Measurements from ENCODE around the gene C2CD2. TPM values are rescaled to one million over a fixed set of nuclear protein-coding genes. Genes with fewer than 3 reads are reported as not detected.

C2CD2 gene
- total and polyA plus RNA-seq, 2 donors (not counting 3 experiments of a cell fraction or from before 2014, with no cell fraction given) = 32.6 to 41.2 TPM

- Histone ChIP-seq H2AFZ (ENCODE audit: low read depth, low read length) (no peak overlapping the region), H3K36me3 (ENCODE audit: control insufficient read depth in 2 of 2, extremely low read depth in 1 of 2, insufficient read depth in 2 of 2, low read length in 2 of 2) (no peaks in the 10 kb centered on the region), H3K9me3 (replicated peaks; ENCODE audit: control insufficient read depth, insufficient read depth, low read length) (no peaks in the 10 kb centered on the region), H3K9me1 (replicated peaks; ENCODE audit: control insufficient read depth, extremely low read depth, insufficient read depth, low read length) (no peaks in the 10 kb centered on the region), H4K20me1 (replicated peaks; ENCODE audit: control insufficient read depth, extremely low read depth, insufficient read depth, low read length) (no peaks in the 10 kb centered on the region), H3K4me1 (ENCODE audit: control insufficient read depth, extremely low read depth, insufficient read depth, low read length) (no peaks in the 10 kb centered on the region), H3K4me3 (replicated peaks in 1 of 3; ENCODE audit: insufficient read depth in 1 of 3, low read depth in 1 of 3, low read length in 3 of 3) (no peak overlapping the region), H3K9ac (replicated peaks; ENCODE audit: extremely low read depth, insufficient read depth, low read length) (no peak overlapping the region), H3K27ac (ENCODE audit: insufficient read depth, low read depth, low read length) (no peak overlapping the region), H3K4me2 (ENCODE audit: insufficient read depth, low read length) (no peak overlapping the region), H3K27me3 (ENCODE audit: control insufficient read depth in 2 of 2, insufficient read depth in 2 of 2, low read length in 2 of 2) (no peaks in the 10 kb centered on the region), H3K79me2 (ENCODE audit: control insufficient read depth, insufficient read depth, low read length) (no peaks in the 10 kb centered on the region)
- ChIA-PET POLR2A (no interaction called here), CTCF (no interaction called here)
- FAIRE-seq (no peak), DNase-seq (ENCODE audit: low read depth, low spot score) (no peak)
- TF ChIP-seq GATA2 (IDR thresholded peaks at IDR 0.05; ENCODE audit: insufficient read depth, insufficient read length, low read depth, low read length) = no peak
- no peak for TF ChIP-seq POLR2AphosphoS5 (IDR thresholded peaks at IDR 0.05; ENCODE audit: insufficient read depth, low read depth, low read length)
- no peak for TF ChIP-seq MYC (IDR thresholded peaks at IDR 0.05; ENCODE audit: low read depth, low read length)
- no peak for TF ChIP-seq FOS (IDR thresholded peaks at IDR 0.05; ENCODE audit: borderline replicate concordance, insufficient read depth, low read length)
- no peak for TF ChIP-seq MAX (IDR thresholded peaks at IDR 0.05; ENCODE audit: insufficient read depth, insufficient read length)
- no peak for TF ChIP-seq CTCF (IDR thresholded peaks at IDR 0.05; ENCODE audit: extremely low read depth in 1 of 2, insufficient read depth in 1 of 2, low read depth in 1 of 2, low read length in 2 of 2)
- no peak for TF ChIP-seq EZH2 (IDR thresholded peaks at IDR 0.05; ENCODE audit: borderline replicate concordance, low read depth, low read length, severe bottlenecking)
- TF ChIP-seq JUN (IDR thresholded peaks at IDR 0.05; ENCODE audit: borderline replicate concordance, insufficient read depth, insufficient read length, low read depth) = no peak
- TF ChIP-seq POLR2A (IDR thresholded peaks at IDR 0.05; ENCODE audit: low read depth, low read length) = no peak
- BruUV-seq (replicated peaks) = no TSS peak
- dilution Hi-C loops (cut with MboI; ENCODE audit: extremely low pct_ligation_motif_present, low sequenced_read_pairs) = no loop called here
- intact Hi-C loops (cut with micrococcal nuclease) = no loop called here
These were observed 13.9 kb upstream of the C2CD2 start for GRCh38 chr21:41967708-41968107.

Data from endothelial cell of umbilical vein (primary cell).